Lower leg skin (tissue), 3 donors: ENCODE measurements around the gene ARNT2.

ENCODE experiments used
- POLR2A ChIP-seq, 2 donors: fragments of 450-650 bp; IDR thresholded peaks; one replicate each; pipeline ENCODE4 v1.6.1; 2016 to 2017; ENCODE audit warnings: antibody characterized with exemption in 2 of 2, mild to moderate bottlenecking in 1 of 2, moderate library complexity in 1 of 2
- TF ChIP-seq, protein P1 (sequence below), 3 donors: fragments of 450-650 bp; IDR thresholded peaks; one replicate each; pipeline ENCODE4 v1.5.1; 2016; ENCODE audit warnings: antibody characterized with exemption in 3 of 3, mild to moderate bottlenecking in 3 of 3, moderate library complexity in 2 of 3

DNA sequence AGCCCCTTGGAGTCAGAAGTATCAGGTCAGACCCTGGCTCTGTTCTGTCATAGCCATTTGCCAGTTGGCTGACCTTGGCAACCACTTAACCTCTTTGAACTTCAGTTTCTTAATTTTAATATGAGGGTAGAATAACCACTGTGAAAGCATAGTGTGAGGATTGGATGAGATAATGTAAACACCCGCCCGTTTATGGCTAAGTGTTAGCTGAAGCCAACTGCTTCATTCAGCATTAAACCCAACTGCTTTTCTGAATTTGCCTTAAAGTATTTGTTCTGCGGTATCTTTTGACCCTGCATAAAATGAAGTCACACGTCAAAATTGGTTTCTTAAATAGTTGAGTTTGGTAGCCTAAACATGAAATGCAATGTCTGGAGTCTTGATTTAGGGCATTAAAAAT, 169.4 kb downstream of the ARNT2 start:
- no peak for TF ChIP-seq POLR2A (IDR thresholded peaks at IDR 0.05)
- TF ChIP-seq, protein P1, sequence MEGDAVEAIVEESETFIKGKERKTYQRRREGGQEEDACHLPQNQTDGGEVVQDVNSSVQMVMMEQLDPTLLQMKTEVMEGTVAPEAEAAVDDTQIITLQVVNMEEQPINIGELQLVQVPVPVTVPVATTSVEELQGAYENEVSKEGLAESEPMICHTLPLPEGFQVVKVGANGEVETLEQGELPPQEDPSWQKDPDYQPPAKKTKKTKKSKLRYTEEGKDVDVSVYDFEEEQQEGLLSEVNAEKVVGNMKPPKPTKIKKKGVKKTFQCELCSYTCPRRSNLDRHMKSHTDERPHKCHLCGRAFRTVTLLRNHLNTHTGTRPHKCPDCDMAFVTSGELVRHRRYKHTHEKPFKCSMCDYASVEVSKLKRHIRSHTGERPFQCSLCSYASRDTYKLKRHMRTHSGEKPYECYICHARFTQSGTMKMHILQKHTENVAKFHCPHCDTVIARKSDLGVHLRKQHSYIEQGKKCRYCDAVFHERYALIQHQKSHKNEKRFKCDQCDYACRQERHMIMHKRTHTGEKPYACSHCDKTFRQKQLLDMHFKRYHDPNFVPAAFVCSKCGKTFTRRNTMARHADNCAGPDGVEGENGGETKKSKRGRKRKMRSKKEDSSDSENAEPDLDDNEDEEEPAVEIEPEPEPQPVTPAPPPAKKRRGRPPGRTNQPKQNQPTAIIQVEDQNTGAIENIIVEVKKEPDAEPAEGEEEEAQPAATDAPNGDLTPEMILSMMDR (IDR thresholded peaks at IDR 0.05) = no peak
